Measurements from ENCODE around the gene MRPS18A.

The MRPS18A gene

GRCh38 chr6:43687437-43688347 lies at the start of gene MRPS18A:
MRPS18A (minus strand) TSS chr6:43687791; CDS start chr6:43687779, 12 bp downstream.
- H3K9me3 ChIP-seq (ENCODE audit: control insufficient read depth in 2 of 2, low read length in 2 of 2), result no peaks in the 10 kb centered on the region
- peak within 1 kb of the TSS; percentile 94 to 95 for H3K9ac ChIP-seq (ENCODE audit: low read depth in 1 of 2, low read length in 2 of 2)
- no peaks in the 10 kb centered on the region for H3K27me3 ChIP-seq (ENCODE audit: control insufficient read depth in 2 of 2, insufficient read depth in 2 of 2, low read length in 2 of 2)
- H3K4me3 ChIP-seq (ENCODE audit: low read length in 2 of 2), result peak within 1 kb of the TSS; percentile 96 to 99
- peaks cover 31 to 42% of the 10 kb centered on the region in 2 donors for H3K4me1 ChIP-seq (ENCODE audit: control insufficient read depth in 2 of 2, insufficient read depth in 2 of 2, low read length in 2 of 2)
- H3K36me3 ChIP-seq (ENCODE audit: control insufficient read depth in 2 of 2, insufficient read depth in 2 of 2, low read length in 2 of 2), result peaks cover 0 to under 1% of the 10 kb centered on the region in 2 donors
- H3K27ac ChIP-seq (ENCODE audit: low read depth in 2 of 2, low read length in 2 of 2), result peak within 1 kb of the TSS; percentile 78 to 89

- H3K27me3 ChIP-seq (ENCODE audit: control insufficient read depth in 2 of 2, insufficient read depth in 2 of 2, low read length in 2 of 2), result no peaks in the 10 kb centered on the region
- no peak overlapping the region for H3K4me3 ChIP-seq (ENCODE audit: low read length in 2 of 2)
- no peak overlapping the region for H3K27ac ChIP-seq (ENCODE audit: low read depth in 2 of 2, low read length in 2 of 2)
These were observed 49.3 kb upstream of the MRPS18A start for GRCh38 chr6:43736844-43737243.

GRCh38 chr6:43736211-43736786 lies 48.7 kb upstream of the MRPS18A start:
- no peak overlapping the region for H3K4me3 ChIP-seq (ENCODE audit: low read length in 2 of 2)
- H3K9ac ChIP-seq (ENCODE audit: low read depth in 1 of 2, low read length in 2 of 2), result no peak overlapping the region
- H3K9me3 ChIP-seq (ENCODE audit: control insufficient read depth in 2 of 2, low read length in 2 of 2), result no peaks in the 10 kb centered on the region
- no peak overlapping the region for H3K27ac ChIP-seq (ENCODE audit: low read depth in 2 of 2, low read length in 2 of 2)
- no peaks in the 10 kb centered on the region for H3K36me3 ChIP-seq (ENCODE audit: control insufficient read depth in 2 of 2, insufficient read depth in 2 of 2, low read length in 2 of 2)
- H3K27me3 ChIP-seq (ENCODE audit: control insufficient read depth in 2 of 2, insufficient read depth in 2 of 2, low read length in 2 of 2), result no peaks in the 10 kb centered on the region
- H3K4me1 ChIP-seq (ENCODE audit: control insufficient read depth in 2 of 2, insufficient read depth in 2 of 2, low read length in 2 of 2), result peaks cover 14 to 18% of the 10 kb centered on the region in 2 donors

More at GRCh38 chr6:43736844-43737243, 49.3 kb upstream of the MRPS18A start:
- Histone ChIP-seq H3K9ac (ENCODE audit: low read depth in 1 of 2, low read length in 2 of 2) (no peak overlapping the region), H3K9me3 (ENCODE audit: control insufficient read depth in 2 of 2, low read length in 2 of 2) (no peaks in the 10 kb centered on the region), H3K36me3 (ENCODE audit: control insufficient read depth in 2 of 2, insufficient read depth in 2 of 2, low read length in 2 of 2) (no peaks in the 10 kb centered on the region), H3K4me1 (ENCODE audit: control insufficient read depth in 2 of 2, insufficient read depth in 2 of 2, low read length in 2 of 2) (peaks cover 15 to 18% of the 10 kb centered on the region in 2 donors)

DNA sequence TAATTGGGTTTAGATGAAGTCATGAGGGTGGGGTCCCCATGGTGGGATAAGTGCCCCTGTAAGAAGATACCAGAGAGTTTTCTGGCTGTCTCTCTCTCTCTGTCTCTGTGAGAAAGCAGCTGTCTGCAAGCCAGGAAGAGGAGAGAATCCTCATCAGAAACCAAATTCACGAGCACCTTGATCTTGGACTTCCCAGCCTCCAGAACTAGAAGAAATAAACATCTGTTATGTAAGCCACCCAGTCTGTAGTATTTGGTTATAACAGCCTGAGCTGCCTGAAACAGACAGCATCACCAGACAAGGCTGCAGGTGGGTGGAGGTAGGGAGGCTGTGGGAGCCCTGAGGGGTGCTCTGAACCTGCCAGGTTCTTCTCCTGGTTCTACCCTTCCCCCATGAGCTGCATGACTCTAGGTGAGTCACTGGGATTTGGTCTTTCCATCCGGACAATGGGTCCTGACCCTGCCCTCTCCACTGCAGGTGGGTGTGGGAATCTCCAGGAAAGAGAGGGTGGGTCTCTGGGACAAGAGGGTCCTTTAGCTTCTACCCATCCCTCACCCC lies 48.1 kb upstream of the MRPS18A start:
- Histone ChIP-seq H3K36me3 (ENCODE audit: control insufficient read depth in 2 of 2, insufficient read depth in 2 of 2, low read length in 2 of 2) (no peaks in the 10 kb centered on the region), H3K27ac (ENCODE audit: low read depth in 2 of 2, low read length in 2 of 2) (no peak overlapping the region), H3K9me3 (ENCODE audit: control insufficient read depth in 2 of 2, low read length in 2 of 2) (no peaks in the 10 kb centered on the region), H3K4me1 (ENCODE audit: control insufficient read depth in 2 of 2, insufficient read depth in 2 of 2, low read length in 2 of 2) (peaks cover 8 to 12% of the 10 kb centered on the region in 2 donors), H3K27me3 (ENCODE audit: control insufficient read depth in 2 of 2, insufficient read depth in 2 of 2, low read length in 2 of 2) (no peaks in the 10 kb centered on the region), H3K9ac (ENCODE audit: low read depth in 1 of 2, low read length in 2 of 2) (no peak overlapping the region), H3K4me3 (ENCODE audit: low read length in 2 of 2) (no peak overlapping the region)

DNA sequence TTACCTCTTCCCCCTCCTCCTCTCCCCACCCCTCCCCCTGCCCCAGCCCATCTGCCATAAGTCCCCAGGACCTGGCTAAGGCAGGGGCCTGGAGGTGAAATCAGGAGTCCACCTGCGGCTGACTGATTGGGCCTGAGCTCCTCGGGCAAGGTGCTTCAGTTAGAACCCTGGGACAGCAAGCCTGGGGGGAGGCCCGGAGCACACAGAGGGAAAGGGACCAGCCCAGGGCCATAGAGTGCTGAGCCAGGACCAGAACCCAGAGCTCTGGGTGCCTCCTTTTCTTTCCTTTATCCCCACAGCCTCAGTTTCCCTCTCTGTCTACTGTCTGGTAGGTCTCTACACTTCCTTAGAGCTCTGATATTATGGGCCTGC lies 46.7 kb upstream of the MRPS18A start:
- Histone ChIP-seq H3K9me3 (ENCODE audit: control insufficient read depth in 2 of 2, low read length in 2 of 2) (peaks cover 0 to 3% of the 10 kb centered on the region in 2 donors), H3K4me3 (ENCODE audit: low read length in 2 of 2) (no peak overlapping the region), H3K9ac (ENCODE audit: low read depth in 1 of 2, low read length in 2 of 2) (no peak overlapping the region), H3K27ac (ENCODE audit: low read depth in 2 of 2, low read length in 2 of 2) (no peak overlapping the region), H3K27me3 (ENCODE audit: control insufficient read depth in 2 of 2, insufficient read depth in 2 of 2, low read length in 2 of 2) (no peaks in the 10 kb centered on the region), H3K4me1 (ENCODE audit: control insufficient read depth in 2 of 2, insufficient read depth in 2 of 2, low read length in 2 of 2) (peaks cover 6 to 7% of the 10 kb centered on the region in 2 donors), H3K36me3 (ENCODE audit: control insufficient read depth in 2 of 2, insufficient read depth in 2 of 2, low read length in 2 of 2) (no peaks in the 10 kb centered on the region)

GRCh38 chr6:43733471-43734293 lies 46.1 kb upstream of the MRPS18A start:
- peaks cover 0 to 3% of the 10 kb centered on the region in 2 donors for H3K9me3 ChIP-seq (ENCODE audit: control insufficient read depth in 2 of 2, low read length in 2 of 2)
- H3K27me3 ChIP-seq (ENCODE audit: control insufficient read depth in 2 of 2, insufficient read depth in 2 of 2, low read length in 2 of 2), result no peaks in the 10 kb centered on the region
- no peak overlapping the region for H3K9ac ChIP-seq (ENCODE audit: low read depth in 1 of 2, low read length in 2 of 2)
- no peaks in the 10 kb centered on the region for H3K36me3 ChIP-seq (ENCODE audit: control insufficient read depth in 2 of 2, insufficient read depth in 2 of 2, low read length in 2 of 2)
- no peak overlapping the region for H3K27ac ChIP-seq (ENCODE audit: low read depth in 2 of 2, low read length in 2 of 2)
- H3K4me1 ChIP-seq (ENCODE audit: control insufficient read depth in 2 of 2, insufficient read depth in 2 of 2, low read length in 2 of 2), result peaks cover 10 to 11% of the 10 kb centered on the region in 2 donors
- no peak overlapping the region for H3K4me3 ChIP-seq (ENCODE audit: low read length in 2 of 2)

DNA sequence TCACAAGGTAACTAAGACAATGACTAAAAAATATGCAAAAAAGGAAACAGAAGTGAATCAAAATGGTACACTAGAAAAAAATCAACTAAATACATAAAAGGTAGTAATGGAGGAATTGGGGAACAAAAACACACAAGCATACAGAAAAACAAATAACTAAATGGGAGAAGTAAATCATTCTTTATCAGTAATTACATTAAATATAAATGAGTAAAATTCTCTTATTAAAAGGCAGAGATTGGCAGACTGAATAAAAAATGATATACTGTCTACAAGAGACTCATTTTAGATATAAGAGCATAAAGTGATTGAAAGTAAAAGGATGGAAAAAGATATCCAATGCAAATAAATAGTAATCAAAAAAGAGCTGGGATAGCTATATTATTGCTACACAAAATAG lies 43.0 kb upstream of the MRPS18A start:
- Histone ChIP-seq H3K9me3 (ENCODE audit: control insufficient read depth in 2 of 2, low read length in 2 of 2) (peaks cover 0 to 3% of the 10 kb centered on the region in 2 donors), H3K4me3 (ENCODE audit: low read length in 2 of 2) (no peak overlapping the region), H3K36me3 (ENCODE audit: control insufficient read depth in 2 of 2, insufficient read depth in 2 of 2, low read length in 2 of 2) (no peaks in the 10 kb centered on the region), H3K9ac (ENCODE audit: low read depth in 1 of 2, low read length in 2 of 2) (no peak overlapping the region), H3K4me1 (ENCODE audit: control insufficient read depth in 2 of 2, insufficient read depth in 2 of 2, low read length in 2 of 2) (peaks cover 10 to 13% of the 10 kb centered on the region in 2 donors), H3K27me3 (ENCODE audit: control insufficient read depth in 2 of 2, insufficient read depth in 2 of 2, low read length in 2 of 2) (no peaks in the 10 kb centered on the region), H3K27ac (ENCODE audit: low read depth in 2 of 2, low read length in 2 of 2) (no peak overlapping the region)

DNA sequence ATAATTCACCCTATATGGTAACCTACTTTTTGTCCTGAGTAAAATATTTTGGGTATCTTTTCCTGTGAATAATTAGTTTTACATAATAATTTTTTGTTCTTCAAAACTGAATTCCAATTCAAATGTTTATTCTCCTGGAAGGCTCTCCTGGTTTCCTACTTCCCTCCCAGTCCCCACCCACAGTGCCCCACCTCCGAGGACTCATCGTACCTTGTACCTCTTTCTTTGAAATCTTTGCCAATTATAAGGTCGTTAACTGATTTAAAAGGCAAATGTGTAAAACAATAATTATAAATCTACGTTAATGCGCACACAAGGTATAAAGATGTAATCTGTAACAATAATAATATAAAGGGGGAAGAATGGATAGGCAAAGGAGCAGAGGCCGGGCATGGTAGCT lies 41.9 kb upstream of the MRPS18A start:
- peaks cover 21 to 23% of the 10 kb centered on the region in 2 donors for H3K4me1 ChIP-seq (ENCODE audit: control insufficient read depth in 2 of 2, insufficient read depth in 2 of 2, low read length in 2 of 2)
- no peak overlapping the region for H3K9ac ChIP-seq (ENCODE audit: low read depth in 1 of 2, low read length in 2 of 2)
- H3K36me3 ChIP-seq (ENCODE audit: control insufficient read depth in 2 of 2, insufficient read depth in 2 of 2, low read length in 2 of 2), result no peaks in the 10 kb centered on the region
- no peak overlapping the region for H3K27ac ChIP-seq (ENCODE audit: low read depth in 2 of 2, low read length in 2 of 2)
- peaks cover 0 to 3% of the 10 kb centered on the region in 2 donors for H3K9me3 ChIP-seq (ENCODE audit: control insufficient read depth in 2 of 2, low read length in 2 of 2)
- no peak overlapping the region for H3K4me3 ChIP-seq (ENCODE audit: low read length in 2 of 2)
- H3K27me3 ChIP-seq (ENCODE audit: control insufficient read depth in 2 of 2, insufficient read depth in 2 of 2, low read length in 2 of 2), result no peaks in the 10 kb centered on the region

GRCh38 chr6:43728586-43728985 lies 41.0 kb upstream of the MRPS18A start:
- H3K36me3 ChIP-seq (ENCODE audit: control insufficient read depth in 2 of 2, insufficient read depth in 2 of 2, low read length in 2 of 2), result no peaks in the 10 kb centered on the region
- H3K27me3 ChIP-seq (ENCODE audit: control insufficient read depth in 2 of 2, insufficient read depth in 2 of 2, low read length in 2 of 2), result no peaks in the 10 kb centered on the region
- no peak overlapping the region for H3K9ac ChIP-seq (ENCODE audit: low read depth in 1 of 2, low read length in 2 of 2)
- H3K4me1 ChIP-seq (ENCODE audit: control insufficient read depth in 2 of 2, insufficient read depth in 2 of 2, low read length in 2 of 2), result peaks cover 26 to 29% of the 10 kb centered on the region in 2 donors
- H3K9me3 ChIP-seq (ENCODE audit: control insufficient read depth in 2 of 2, low read length in 2 of 2), result peaks cover 0 to 3% of the 10 kb centered on the region in 2 donors
- no peak overlapping the region for H3K27ac ChIP-seq (ENCODE audit: low read depth in 2 of 2, low read length in 2 of 2)
- H3K4me3 ChIP-seq (ENCODE audit: low read length in 2 of 2), result no peak overlapping the region

Data from mucosa of rectum (tissue), 2 donors.